AG04449 (cell line): ENCODE data around the gene CEMP1.
"Not testable (repeated sequence)": the region's sequence is repeated elsewhere in the genome, so short reads cannot be mapped to it uniquely, and the experiment has no call there.

Source experiments
- CTCF ChIA-PET: fragments of 350-600 bp; formaldehyde crosslinking; extraction: SDS; loops from one replicate; lab custom pipeline; 2021; ENCODE audit warnings: antibody characterized with exemption; lab: Yijun Ruan, JAX
- POLR2A ChIA-PET: fragments of 400-600, 350-600 bp; formaldehyde crosslinking; extraction: SDS; loops from one replicate; lab custom pipeline; 2020; ENCODE audit warnings: antibody characterized with exemption, inconsistent platforms; lab: Yijun Ruan, JAX
- DNase-seq: peaks from one replicate; pipeline ENCODE4 v3.0.0-alpha.2; 2010; ENCODE audit warnings: low read depth, low spot score
- H3K4me3 ChIP-seq: 2 replicates; pipeline ENCODE4 v1.5.1; 2011; ENCODE audit warnings: low read depth, mild to moderate bottlenecking, control low read depth, low read length
- CTCF ChIP-seq: IDR thresholded peaks from one replicate; pipeline ENCODE4 v1.5.1; 2011; ENCODE audit warnings: mild to moderate bottlenecking, moderate library complexity, low read length, control low read depth, inconsistent platforms; ENCODE audit not compliant: insufficient read depth; ENCODE audit errors: missing control alignments

CEMP1 gene

GRCh38 chr16:2533912-2534311, 2.7 kb upstream of the CEMP1 start:
- DNase-seq: no peak
- no peak overlapping the region for H3K4me3 ChIP-seq
- ChIA-PET CTCF (no interaction called here), POLR2A (no interaction called here)
- TF ChIP-seq CTCF: no peak

GRCh38 chr16:2533142-2533755, 2.0 kb upstream of the CEMP1 start:
- CTCF ChIA-PET: interaction anchor here (1.0 to 1.3 kb wide), 2 partner anchors 13 to 21 kb away, joined by 3 to 4 read pairs; partner anchors contain the start of gene AMDHD2
- POLR2A ChIA-PET: interaction anchor here (3.1 kb wide), 1 partner anchor 14 kb away, joined by 28 read pairs; the partner anchor contains the start of gene AMDHD2
- DNase-seq: not testable (repeated sequence)
- peak overlapping the region; percentile 65 for H3K4me3 ChIP-seq

GRCh38 chr16:2532494-2533141, 1.4 kb upstream of the CEMP1 start:
- TF ChIP-seq CTCF: no peak
- no peak for DNase-seq
- ChIA-PET POLR2A (interaction anchor here (3.1 kb wide), 1 partner anchor 13 kb away, joined by 28 read pairs; the partner anchor contains the start of gene AMDHD2), CTCF (interaction anchor here (1.0 to 1.3 kb wide), 2 partner anchors 12 to 20 kb away, joined by 3 to 4 read pairs; partner anchors contain the start of gene AMDHD2)
- peak overlapping the region; percentile 65 for H3K4me3 ChIP-seq

GRCh38 chr16:2531696-2532493, 687 bp upstream of the CEMP1 start:
- H3K4me3 ChIP-seq: peak overlapping the region; percentile 65
- DNase-seq: peak; percentile 69
- POLR2A ChIA-PET: interaction anchor here (3.1 kb wide), 1 partner anchor 12 kb away, joined by 28 read pairs; the partner anchor contains the start of gene AMDHD2
- CTCF ChIA-PET: interaction anchor here (1.0 to 1.3 kb wide), 3 partner anchors 11 to 44 kb away, joined by 3 to 4 read pairs (median 4); partner anchors contain the start of gene AMDHD2
- TF ChIP-seq CTCF: no peak

GRCh38 chr16:2530629-2531318, 434 bp downstream of the CEMP1 start:
- TF ChIP-seq CTCF: no peak
- CTCF ChIA-PET: interaction anchor here (1.3 kb wide), 1 partner anchor 12 kb away, joined by 4 read pairs; no protein-coding TSS in a partner anchor
- POLR2A ChIA-PET: interaction anchor here (3.1 kb wide), 1 partner anchor 11 kb away, joined by 28 read pairs; the partner anchor contains the start of gene AMDHD2
- DNase-seq: no peak
- H3K4me3 ChIP-seq: no peak overlapping the region
